Thymus (tissue), 11 donors: ENCODE results near the gene KCNQ4. TPM values are rescaled to one million over a fixed set of nuclear protein-coding genes. Genes with fewer than 3 reads are reported as not detected.

ENCODE experiments used
- DNase-seq, 9 donors: peaks; one replicate each; pipeline ENCODE4 v3.0.0-alpha.2; 2013; ENCODE audit warnings: low spot score in 9 of 9, low read depth in 6 of 9, missing footprints in 1 of 9
- H3K27ac ChIP-seq, 2 donors: one replicate each; pipeline ENCODE4 v1.5.1; 2013; ENCODE audit warnings: control low read depth in 1 of 2, low read depth in 1 of 2, low read length in 1 of 2, mild to moderate bottlenecking in 1 of 2, moderate library complexity in 1 of 2
- H3K27me3 ChIP-seq, 2 donors: one replicate each; pipeline ENCODE4 v1.5.1; 2013; ENCODE audit warnings: low read length in 1 of 2; ENCODE audit not compliant: control insufficient read depth in 2 of 2, insufficient read depth in 1 of 2
- H3K36me3 ChIP-seq, 2 donors: one replicate each; pipeline ENCODE4 v1.5.1; 2013; ENCODE audit warnings: low read length in 1 of 2, mild to moderate bottlenecking in 1 of 2, moderate library complexity in 1 of 2; ENCODE audit not compliant: control insufficient read depth in 2 of 2, insufficient read depth in 2 of 2
- H3K4me1 ChIP-seq, 2 donors: one replicate each; pipeline ENCODE4 v1.5.1; 2013; ENCODE audit warnings: low read length in 2 of 2; ENCODE audit not compliant: control insufficient read depth in 2 of 2, insufficient read depth in 2 of 2
- H3K4me3 ChIP-seq, 2 donors: one replicate each; pipeline ENCODE4 v1.5.1; 2013; ENCODE audit warnings: low read length in 2 of 2, control low read depth in 1 of 2, mild to moderate bottlenecking in 1 of 2
- H3K9me3 ChIP-seq, 2 donors: one replicate each; pipeline ENCODE4 v1.5.1; 2013; ENCODE audit warnings: low read length in 1 of 2, mild to moderate bottlenecking in 1 of 2; ENCODE audit not compliant: control insufficient read depth in 2 of 2, insufficient read depth in 1 of 2
- WGBS: extraction: QIAGEN DNeasy Blood & Tissue Kit; methylation state at CpG from one replicate; pipeline ENCODE4 v1.1.7; 2013; 5-methylcytosine and 5-hydroxymethylcytosine counted together
- polyA plus RNA-seq: library from polyadenylated mRNA; stranded (reverse); fragments of 200-250 nt; gene quantifications from one replicate; pipeline ENCODE4 v1.2.3, GENCODE V29; 2013
- total RNA-seq: library from RNA; stranded (reverse); fragments of 120-200 nt; gene quantifications from one replicate; pipeline ENCODE4 v1.2.4, GENCODE V29; 2013
- donor health status: healthy.

The KCNQ4 gene
- total and polyA plus RNA-seq, 2 donors, result 0.47 to 1.1 TPM

GRCh38 chr1:40742363-40743061, 41.1 kb upstream of the KCNQ4 start:
- no peak overlapping the region for H3K27ac ChIP-seq
- DNase-seq, result no peak
- H3K9me3 ChIP-seq, result no peaks in the 10 kb centered on the region
- no peak overlapping the region for H3K4me3 ChIP-seq
- peaks cover 7 to 16% of the 10 kb centered on the region in 2 donors for H3K4me1 ChIP-seq
- WGBS, result 95% methylated on average over 3 of the region's 3 CpGs
- peaks cover 40 to 66% of the 10 kb centered on the region in 2 donors for H3K36me3 ChIP-seq
- H3K27me3 ChIP-seq, result no peaks in the 10 kb centered on the region

- Histone ChIP-seq H3K4me1 (peaks cover 7 to 16% of the 10 kb centered on the region in 2 donors), H3K4me3 (no peak overlapping the region), H3K27ac (no peak overlapping the region), H3K27me3 (no peaks in the 10 kb centered on the region), H3K36me3 (peaks cover 45 to 75% of the 10 kb centered on the region in 2 donors), H3K9me3 (no peaks in the 10 kb centered on the region)
- no peak for DNase-seq
- WGBS, result 97% methylated on average over 3 of the region's 3 CpGs
Observed at GRCh38 chr1:40743452-40743851, 40.1 kb upstream of the KCNQ4 start.

- 98% methylated on average over 3 of the region's 3 CpGs for WGBS
- DNase-seq, result no peak
- peaks cover 46 to 76% of the 10 kb centered on the region in 2 donors for H3K36me3 ChIP-seq
- no peaks in the 10 kb centered on the region for H3K9me3 ChIP-seq
- no peak overlapping the region for H3K27ac ChIP-seq
- no peaks in the 10 kb centered on the region for H3K27me3 ChIP-seq
- H3K4me3 ChIP-seq, result no peak overlapping the region
- H3K4me1 ChIP-seq, result peaks cover 7 to 16% of the 10 kb centered on the region in 2 donors
Observed at GRCh38 chr1:40743860-40744259, 39.7 kb upstream of the KCNQ4 start.

GRCh38 chr1:40745176-40745575, 38.4 kb upstream of the KCNQ4 start:
- Histone ChIP-seq H3K9me3 (no peaks in the 10 kb centered on the region), H3K27ac (no peak overlapping the region), H3K4me3 (no peak overlapping the region), H3K36me3 (peaks cover 48 to 76% of the 10 kb centered on the region in 2 donors), H3K27me3 (no peaks in the 10 kb centered on the region), H3K4me1 (peaks cover 7 to 16% of the 10 kb centered on the region in 2 donors)
- DNase-seq, result no peak
- WGBS, result 96% methylated on average over 1 of the region's 1 CpG

GRCh38 chr1:40746344-40747090, 37.1 kb upstream of the KCNQ4 start:
- Histone ChIP-seq H3K4me1 (peaks cover 5 to 10% of the 10 kb centered on the region in 2 donors), H3K27ac (no peak overlapping the region), H3K4me3 (no peak overlapping the region), H3K27me3 (no peaks in the 10 kb centered on the region), H3K36me3 (peaks cover 48 to 87% of the 10 kb centered on the region in 2 donors), H3K9me3 (no peaks in the 10 kb centered on the region)
- 98% methylated on average over 2 of the region's 2 CpGs for WGBS
- DNase-seq, result no peak

GRCh38 chr1:40748841-40749718, 34.5 kb upstream of the KCNQ4 start:
- Histone ChIP-seq H3K4me3 (no peak overlapping the region), H3K36me3 (peaks cover 43 to 87% of the 10 kb centered on the region in 2 donors), H3K27me3 (no peaks in the 10 kb centered on the region), H3K4me1 (peaks cover 0 to 4% of the 10 kb centered on the region in 2 donors), H3K27ac (no peak overlapping the region), H3K9me3 (no peaks in the 10 kb centered on the region)
- DNase-seq, result no peak
- WGBS, result 97% methylated on average over 5 of the region's 5 CpGs

- Histone ChIP-seq H3K4me1 (peaks cover 0 to 4% of the 10 kb centered on the region in 2 donors), H3K4me3 (no peak overlapping the region), H3K27me3 (no peaks in the 10 kb centered on the region), H3K9me3 (no peaks in the 10 kb centered on the region), H3K27ac (no peak overlapping the region), H3K36me3 (peaks cover 43 to 87% of the 10 kb centered on the region in 2 donors)
- WGBS, result 81% methylated on average over 3 of the region's 3 CpGs
- DNase-seq, result no peak
Observed at GRCh38 chr1:40749817-40750216, 33.8 kb upstream of the KCNQ4 start.

GRCh38 chr1:40750451-40750908, 33.1 kb upstream of the KCNQ4 start:
- no peak overlapping the region for H3K27ac ChIP-seq
- DNase-seq, result no peak
- 98% methylated on average over 2 of the region's 2 CpGs for WGBS
- H3K36me3 ChIP-seq, result peaks cover 49 to 89% of the 10 kb centered on the region in 2 donors
- H3K4me1 ChIP-seq, result peaks cover 0 to 2% of the 10 kb centered on the region in 2 donors
- no peaks in the 10 kb centered on the region for H3K27me3 ChIP-seq
- H3K4me3 ChIP-seq, result no peak overlapping the region
- no peaks in the 10 kb centered on the region for H3K9me3 ChIP-seq
